Loucy (cell line): ENCODE results near the gene CYP4A22.
A peak's percentile ranks its signal among the peaks of the same experiment; 100 is the strongest.
"Not testable (repeated sequence)": the region's sequence is repeated elsewhere in the genome, so short reads cannot be mapped to it uniquely, and the experiment has no call there.

ENCODE experiments used
- H2AFZ ChIP-seq: fragments of 200-600 bp; sonication (generic); 2 replicates; pipeline ENCODE4 v1.6.0; 2016; ENCODE audit warnings: antibody characterized with exemption, mild to moderate bottlenecking, low read length, moderate library complexity
- H3F3A ChIP-seq: fragments of 200-600 bp; 2 replicates; pipeline ENCODE4 v1.6.0; 2016; ENCODE audit warnings: antibody characterized with exemption, low read depth, mild to moderate bottlenecking
- H3K27me3 ChIP-seq: fragments of 200-600 bp; sonication (generic); 2 replicates; pipeline ENCODE4 v1.6.1; 2014; ENCODE audit warnings: low read length, mild to moderate bottlenecking; ENCODE audit not compliant: insufficient read depth, poor library complexity, severe bottlenecking
- H3K36me3 ChIP-seq: fragments of 200-600 bp; sonication (generic); 2 replicates; pipeline ENCODE4 v1.6.1; 2016; ENCODE audit warnings: low read length; ENCODE audit not compliant: insufficient read depth
- H3K4me1 ChIP-seq: fragments of 200-600 bp; sonication (generic); 2 replicates; pipeline ENCODE4 v1.5.1; 2014; ENCODE audit warnings: low read length, mild to moderate bottlenecking; ENCODE audit not compliant: insufficient read depth, poor library complexity, severe bottlenecking
- H3K4me2 ChIP-seq: fragments of 200-600 bp; sonication (generic); 2 replicates; pipeline ENCODE4 v1.6.0; 2014; ENCODE audit warnings: antibody characterized with exemption, low read length, low read depth, mild to moderate bottlenecking; ENCODE audit not compliant: poor library complexity, severe bottlenecking
- H3K4me3 ChIP-seq: fragments of 200-600 bp; sonication (generic); 2 replicates; pipeline ENCODE4 v1.5.1; 2014; ENCODE audit warnings: low read length, mild to moderate bottlenecking, mixed read lengths; ENCODE audit not compliant: poor library complexity, severe bottlenecking
- H3K79me2 ChIP-seq: fragments of 200-600 bp; sonication (generic); 2 replicates; pipeline ENCODE4 v1.6.1; 2014; ENCODE audit warnings: low read length; ENCODE audit not compliant: insufficient read depth
- H3K9ac ChIP-seq: fragments of 200-600 bp; sonication (generic); 2 replicates; pipeline ENCODE4 v1.6.0; 2014; ENCODE audit warnings: mild to moderate bottlenecking, low read depth, low read length, moderate library complexity; ENCODE audit not compliant: poor library complexity, severe bottlenecking
- H3K9me2 ChIP-seq: fragments of 200-600 bp; sonication (generic); replicated peaks from 2 replicates; pipeline ENCODE4 v1.6.1; 2016; ENCODE audit warnings: low read depth, low read length, mixed read lengths
- H3K9me3 ChIP-seq: fragments of 200-600 bp; sonication (generic); 2 replicates; pipeline ENCODE4 v1.6.1; 2014; ENCODE audit warnings: mild to moderate bottlenecking, antibody characterized with exemption, low read length, low read depth; ENCODE audit not compliant: insufficient read depth
- H4K20me1 ChIP-seq: fragments of 200-600 bp; sonication (generic); 2 replicates; pipeline ENCODE4 v1.6.0; 2014; ENCODE audit warnings: antibody characterized with exemption, low read length, mild to moderate bottlenecking; ENCODE audit not compliant: insufficient read depth, poor library complexity, severe bottlenecking
- EZH2phosphoT487 ChIP-seq: fragments of 200-600 bp; IDR thresholded peaks from 2 replicates; pipeline ENCODE4 v1.6.1; 2018; ENCODE audit warnings: antibody characterized with exemption, mild to moderate bottlenecking, moderate library complexity, borderline replicate concordance
- TF ChIP-seq, protein P1 (sequence below): fragments of 200-600 bp; sonication (generic); conservative IDR thresholded peaks from 2 replicates; pipeline ENCODE4 v1.5.1; 2014; ENCODE audit warnings: mild to moderate bottlenecking, antibody characterized with exemption, low read length

The CYP4A22 gene

DNA sequence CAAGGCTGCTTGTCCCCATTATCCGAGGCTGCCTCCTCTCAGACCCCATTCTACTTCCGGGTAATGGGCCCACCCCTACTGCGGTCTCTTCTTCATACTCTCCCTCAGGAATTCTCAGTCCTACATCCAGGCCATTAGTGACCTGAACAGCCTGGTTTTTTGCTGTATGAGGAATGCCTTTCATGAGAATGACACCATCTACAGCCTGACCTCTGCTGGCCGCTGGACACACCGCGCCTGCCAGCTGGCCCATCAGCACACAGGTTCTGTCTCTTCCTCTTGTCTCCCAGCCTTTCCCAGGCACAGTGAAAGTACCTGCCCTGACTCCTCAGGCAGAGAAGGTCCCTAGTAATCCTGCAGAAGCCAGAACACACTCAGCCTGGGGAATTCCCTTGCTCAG, 6.4 kb downstream of the CYP4A22 start:
- H4K20me1 ChIP-seq, H2AFZ ChIP-seq, H3K9me2 ChIP-seq, H3K9me3 ChIP-seq, H3K9ac ChIP-seq, H3F3A ChIP-seq, H3K4me1 ChIP-seq, H3K4me2 ChIP-seq, H3K27me3 ChIP-seq, H3K36me3 ChIP-seq, H3K79me2 ChIP-seq, H3K4me3 ChIP-seq: not testable (repeated sequence)
- TF ChIP-seq, protein P1, sequence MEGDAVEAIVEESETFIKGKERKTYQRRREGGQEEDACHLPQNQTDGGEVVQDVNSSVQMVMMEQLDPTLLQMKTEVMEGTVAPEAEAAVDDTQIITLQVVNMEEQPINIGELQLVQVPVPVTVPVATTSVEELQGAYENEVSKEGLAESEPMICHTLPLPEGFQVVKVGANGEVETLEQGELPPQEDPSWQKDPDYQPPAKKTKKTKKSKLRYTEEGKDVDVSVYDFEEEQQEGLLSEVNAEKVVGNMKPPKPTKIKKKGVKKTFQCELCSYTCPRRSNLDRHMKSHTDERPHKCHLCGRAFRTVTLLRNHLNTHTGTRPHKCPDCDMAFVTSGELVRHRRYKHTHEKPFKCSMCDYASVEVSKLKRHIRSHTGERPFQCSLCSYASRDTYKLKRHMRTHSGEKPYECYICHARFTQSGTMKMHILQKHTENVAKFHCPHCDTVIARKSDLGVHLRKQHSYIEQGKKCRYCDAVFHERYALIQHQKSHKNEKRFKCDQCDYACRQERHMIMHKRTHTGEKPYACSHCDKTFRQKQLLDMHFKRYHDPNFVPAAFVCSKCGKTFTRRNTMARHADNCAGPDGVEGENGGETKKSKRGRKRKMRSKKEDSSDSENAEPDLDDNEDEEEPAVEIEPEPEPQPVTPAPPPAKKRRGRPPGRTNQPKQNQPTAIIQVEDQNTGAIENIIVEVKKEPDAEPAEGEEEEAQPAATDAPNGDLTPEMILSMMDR: peak; percentile 48

DNA sequence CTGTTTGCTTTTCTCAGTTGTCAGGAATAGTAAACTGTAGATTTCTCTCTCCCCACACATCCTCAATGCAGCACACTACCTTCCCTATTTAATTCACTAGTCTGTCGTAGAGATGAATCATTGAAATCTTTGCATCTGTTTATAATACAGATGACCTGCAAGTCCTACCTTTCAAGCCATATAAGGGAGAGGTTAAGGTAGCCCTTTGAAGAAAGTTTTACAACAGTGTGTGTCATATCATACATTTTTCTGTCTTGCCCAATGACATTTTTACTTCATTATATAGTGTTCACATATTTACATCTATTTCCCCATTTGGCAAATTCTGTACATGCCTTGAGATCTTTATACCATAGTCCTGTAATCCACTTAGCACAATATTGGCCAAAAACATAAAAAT, 9.3 kb downstream of the CYP4A22 start:
- H3K4me1 ChIP-seq, H3K4me3 ChIP-seq, H3K9ac ChIP-seq: not testable (repeated sequence)

DNA sequence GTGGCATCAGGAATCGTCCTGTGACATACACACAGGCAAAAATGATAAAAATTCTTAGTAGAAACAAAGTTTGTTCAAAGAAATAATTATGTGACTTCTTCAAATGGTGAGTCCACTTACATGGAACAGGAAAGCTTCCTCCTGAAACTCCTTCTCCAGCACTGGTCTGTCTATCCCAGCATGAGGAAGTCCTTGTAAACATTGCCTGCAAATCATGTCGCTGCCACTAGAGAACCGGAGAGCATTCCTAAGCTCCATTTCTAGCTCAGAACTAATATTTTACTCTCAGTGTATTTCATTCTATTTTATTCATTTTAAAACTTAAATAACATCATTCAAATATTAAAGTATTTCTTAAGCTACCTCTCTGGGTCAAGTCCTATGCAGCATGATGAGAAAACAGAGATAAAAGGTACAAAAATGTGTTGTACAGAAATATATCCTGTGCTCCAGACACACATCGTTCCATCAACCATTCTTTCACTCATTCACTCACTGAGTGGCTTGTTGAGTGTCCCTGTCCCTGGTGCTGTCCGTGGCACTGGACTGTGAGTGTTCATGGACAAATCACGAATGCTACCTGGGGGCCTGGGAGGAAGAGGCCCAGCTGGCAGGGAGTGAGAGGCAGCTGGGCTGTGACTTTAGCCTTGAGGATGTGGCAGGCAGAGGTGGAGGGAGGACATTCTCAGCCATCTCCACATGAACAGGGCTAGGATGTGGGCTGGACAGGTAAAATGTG, 10.0 kb downstream of the CYP4A22 start:
- no peak overlapping the region for H3K9ac ChIP-seq
- H3K4me3 ChIP-seq: no peak overlapping the region
- H3K9me3 ChIP-seq: no peaks in the 10 kb centered on the region
- H3K27me3 ChIP-seq: no peaks in the 10 kb centered on the region
- no peak overlapping the region for H2AFZ ChIP-seq
- TF ChIP-seq, protein P1: no peak
- no peak for TF ChIP-seq EZH2phosphoT487
- H3K79me2 ChIP-seq: no peaks in the 10 kb centered on the region
- no peaks in the 10 kb centered on the region for H3K4me1 ChIP-seq
- H3K4me2 ChIP-seq: no peak overlapping the region
- no peaks in the 10 kb centered on the region for H3K36me3 ChIP-seq
- H3K9me2 ChIP-seq: no peaks in the 10 kb centered on the region
- H4K20me1 ChIP-seq: no peaks in the 10 kb centered on the region
- no peaks in the 10 kb centered on the region for H3F3A ChIP-seq

More for the DNA sequence above, 9.3 kb downstream of the CYP4A22 start:
- H3F3A ChIP-seq, H2AFZ ChIP-seq, H4K20me1 ChIP-seq, H3K36me3 ChIP-seq, H3K27me3 ChIP-seq, H3K79me2 ChIP-seq, H3K4me2 ChIP-seq, H3K9me3 ChIP-seq, H3K9me2 ChIP-seq: not testable (repeated sequence)

DNA sequence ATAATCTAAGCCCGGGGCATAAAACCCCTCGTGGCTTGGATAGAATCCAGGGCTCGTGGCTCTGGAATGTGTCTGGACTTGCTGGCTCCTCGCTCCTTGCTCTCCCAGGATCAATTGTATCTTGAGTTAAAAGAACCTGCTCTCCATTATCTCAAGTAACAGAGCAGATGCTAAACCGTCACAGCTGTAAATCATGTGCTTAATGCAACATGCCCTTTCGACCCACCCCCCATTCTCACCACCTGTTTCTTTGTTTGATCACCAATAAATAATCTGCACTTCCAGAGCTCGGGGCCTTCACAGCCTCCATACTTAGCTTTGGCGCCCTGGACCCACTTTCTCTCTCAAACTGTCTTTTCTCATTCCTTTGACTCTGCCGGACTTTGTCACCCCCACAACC, 11.9 kb downstream of the CYP4A22 start:
- not testable (repeated sequence) for H2AFZ ChIP-seq, H3K9ac ChIP-seq, H3K36me3 ChIP-seq, H3K27me3 ChIP-seq, H3K4me2 ChIP-seq, H3K9me2 ChIP-seq, H3K9me3 ChIP-seq, H3K79me2 ChIP-seq, H3F3A ChIP-seq, H4K20me1 ChIP-seq, H3K4me1 ChIP-seq, H3K4me3 ChIP-seq

DNA sequence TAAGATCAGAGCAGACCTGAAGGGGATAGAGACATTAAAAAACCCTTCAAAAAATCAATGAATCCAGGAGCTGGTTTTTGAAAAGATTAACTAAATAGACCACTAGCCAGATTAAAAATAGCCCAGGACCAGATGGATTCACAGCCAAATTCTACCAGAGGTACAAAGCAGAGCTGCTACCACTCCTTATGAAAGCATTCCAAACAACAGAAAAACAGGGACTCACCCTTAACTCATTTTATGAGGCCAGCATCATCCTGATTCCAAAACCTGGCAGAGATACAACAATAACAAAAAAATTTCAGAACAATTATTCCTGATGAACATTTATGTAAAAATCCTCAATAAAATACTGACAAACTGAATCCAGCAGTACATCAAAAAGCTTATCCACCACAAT, 19.2 kb downstream of the CYP4A22 start:
- H3K9me3 ChIP-seq, H3K4me2 ChIP-seq, H4K20me1 ChIP-seq, H3K79me2 ChIP-seq, H3K27me3 ChIP-seq, H3K36me3 ChIP-seq, H3F3A ChIP-seq, H3K9me2 ChIP-seq, H3K4me1 ChIP-seq, H2AFZ ChIP-seq, H3K4me3 ChIP-seq, H3K9ac ChIP-seq: not testable (repeated sequence)

DNA sequence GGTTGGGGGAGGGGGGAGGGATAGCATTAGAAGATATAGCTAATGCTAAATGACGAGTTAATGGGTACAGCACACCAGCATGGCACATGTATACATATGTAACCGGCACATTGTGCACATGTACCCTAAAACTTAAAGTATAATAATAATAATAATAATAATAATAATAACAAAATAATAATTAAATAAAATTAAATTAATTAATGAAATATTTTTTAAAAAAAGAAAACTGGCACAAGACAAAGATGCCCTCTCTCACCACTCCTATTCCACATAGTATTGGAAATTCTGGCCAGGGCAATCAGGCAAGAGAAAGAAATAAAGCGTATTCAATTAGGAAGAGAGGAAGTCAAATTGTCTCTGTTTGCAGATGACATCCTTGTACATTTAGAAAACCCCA, 20.7 kb downstream of the CYP4A22 start:
- H3K9me2 ChIP-seq, H3K27me3 ChIP-seq, H2AFZ ChIP-seq, H4K20me1 ChIP-seq, H3K4me2 ChIP-seq, H3K36me3 ChIP-seq, H3K4me3 ChIP-seq, H3F3A ChIP-seq, H3K9me3 ChIP-seq, H3K79me2 ChIP-seq, H3K4me1 ChIP-seq, H3K9ac ChIP-seq: not testable (repeated sequence)
